Peyer's patch (tissue), 4 donors: ENCODE data around the gene KIF6. TPM values are rescaled to one million over a fixed set of nuclear protein-coding genes. Genes with fewer than 3 reads are reported as not detected.

Experiments used
- DNase-seq, 3 donors: peaks; one replicate each; pipeline ENCODE4 v3.0.0-alpha.2; 2017 to 2019
- H3K27ac ChIP-seq, 4 donors: fragments of 200-600 bp; sonication (generic); one replicate each; pipeline ENCODE4 v1.5.1; 2016 to 2019
- H3K27me3 ChIP-seq, 2 donors: fragments of 200-600 bp; sonication (generic); one replicate each; pipeline ENCODE4 v1.5.1; 2019
- H3K36me3 ChIP-seq, 3 donors: fragments of 200-600 bp; sonication (generic); one replicate each; pipeline ENCODE4 v1.5.1; 2016 to 2019
- H3K4me1 ChIP-seq, 4 donors: fragments of 200-600 bp; sonication (generic); one replicate each; pipeline ENCODE4 v1.5.1; 2016 to 2019
- H3K4me3 ChIP-seq, 4 donors: fragments of 200-600 bp; sonication (generic); 1 replicate in 3 of 4; 2 replicates in 1 of 4; pipeline ENCODE4 v1.5.1; 2016 to 2019; ENCODE audit warnings: mild to moderate bottlenecking in 1 of 4
- H3K9me3 ChIP-seq, 4 donors: fragments of 200-600 bp; sonication (generic); one replicate each; pipeline ENCODE4 v1.5.1; 2016 to 2019; ENCODE audit warnings: mild to moderate bottlenecking in 1 of 4
- POLR2A ChIP-seq, 2 donors: fragments of 450-650 bp; IDR thresholded peaks; one replicate each; pipeline ENCODE4 v1.5.1; 2017; ENCODE audit warnings: antibody characterized with exemption in 2 of 2, mild to moderate bottlenecking in 2 of 2, moderate library complexity in 2 of 2
- total RNA-seq, 4 donors: library from RNA; depleted of rRNA; stranded (reverse); fragments of >200 nt; gene quantifications; one replicate each; pipeline ENCODE4 v1.1.0, GENCODE V29; 2016
- TF ChIP-seq, protein P1 (sequence below), 6 experiments: fragments of 450-650 bp in 4 of 6; fragments of 200-600 bp in 2 of 6; sonication (generic) in 1 of 6; IDR thresholded peaks; one replicate each; pipeline ENCODE4 v1.5.1; 2017 to 2019; ENCODE audit warnings: antibody characterized with exemption in 6 of 6, mild to moderate bottlenecking in 3 of 6, moderate library complexity in 1 of 6

Gene KIF6
- total RNA-seq, 4 donors from 2014 or later: 0.83 TPM; not detected in 3

DNA sequence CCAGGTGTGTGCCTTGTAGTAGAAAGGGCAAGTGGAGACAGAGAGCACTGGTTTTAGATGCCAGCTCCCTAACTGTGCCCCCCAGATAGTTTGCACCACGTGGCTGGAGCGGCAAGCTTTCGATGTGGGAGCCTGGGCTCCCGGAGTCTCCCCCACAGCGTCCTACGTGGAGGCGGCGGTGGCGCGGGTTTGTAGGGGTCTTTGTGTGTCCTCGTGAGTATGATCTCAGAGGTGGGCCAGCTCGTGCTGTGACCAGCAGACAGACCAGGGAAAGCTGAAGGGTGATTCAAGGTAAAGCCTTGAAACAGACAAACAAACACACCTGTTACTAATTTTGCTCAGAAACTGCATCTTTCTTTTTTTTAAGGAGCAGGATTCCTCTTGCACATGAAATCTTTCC, 397.1 kb downstream of the KIF6 start:
- Histone ChIP-seq H3K4me1 (no peaks in the 10 kb centered on the region), H3K9me3 (no peaks in the 10 kb centered on the region), H3K27me3 (no peaks in the 10 kb centered on the region), H3K27ac (no peak overlapping the region), H3K36me3 (no peaks in the 10 kb centered on the region), H3K4me3 (no peak overlapping the region)
- no peak for DNase-seq
- TF ChIP-seq, protein P1, sequence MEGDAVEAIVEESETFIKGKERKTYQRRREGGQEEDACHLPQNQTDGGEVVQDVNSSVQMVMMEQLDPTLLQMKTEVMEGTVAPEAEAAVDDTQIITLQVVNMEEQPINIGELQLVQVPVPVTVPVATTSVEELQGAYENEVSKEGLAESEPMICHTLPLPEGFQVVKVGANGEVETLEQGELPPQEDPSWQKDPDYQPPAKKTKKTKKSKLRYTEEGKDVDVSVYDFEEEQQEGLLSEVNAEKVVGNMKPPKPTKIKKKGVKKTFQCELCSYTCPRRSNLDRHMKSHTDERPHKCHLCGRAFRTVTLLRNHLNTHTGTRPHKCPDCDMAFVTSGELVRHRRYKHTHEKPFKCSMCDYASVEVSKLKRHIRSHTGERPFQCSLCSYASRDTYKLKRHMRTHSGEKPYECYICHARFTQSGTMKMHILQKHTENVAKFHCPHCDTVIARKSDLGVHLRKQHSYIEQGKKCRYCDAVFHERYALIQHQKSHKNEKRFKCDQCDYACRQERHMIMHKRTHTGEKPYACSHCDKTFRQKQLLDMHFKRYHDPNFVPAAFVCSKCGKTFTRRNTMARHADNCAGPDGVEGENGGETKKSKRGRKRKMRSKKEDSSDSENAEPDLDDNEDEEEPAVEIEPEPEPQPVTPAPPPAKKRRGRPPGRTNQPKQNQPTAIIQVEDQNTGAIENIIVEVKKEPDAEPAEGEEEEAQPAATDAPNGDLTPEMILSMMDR (IDR thresholded peaks at IDR 0.05): no peak
- TF ChIP-seq POLR2A (IDR thresholded peaks at IDR 0.05): no peak

- H3K27ac ChIP-seq: no peak overlapping the region
- H3K4me1 ChIP-seq: no peaks in the 10 kb centered on the region
- H3K27me3 ChIP-seq: no peaks in the 10 kb centered on the region
- H3K36me3 ChIP-seq: no peaks in the 10 kb centered on the region
- no peak for DNase-seq
- H3K4me3 ChIP-seq: no peak overlapping the region
- no peaks in the 10 kb centered on the region for H3K9me3 ChIP-seq
- TF ChIP-seq POLR2A (IDR thresholded peaks at IDR 0.05): no peak
- TF ChIP-seq, protein P1 (IDR thresholded peaks at IDR 0.05): no peak
Measured at GRCh38 chr6:39327507-39327906, 397.7 kb downstream of the KIF6 start.

- no peak within 1 kb of the TSS for H3K27ac ChIP-seq
- no peaks in the 10 kb centered on the region for H3K27me3 ChIP-seq
- H3K4me1 ChIP-seq: no peaks in the 10 kb centered on the region
- H3K36me3 ChIP-seq: no peaks in the 10 kb centered on the region
- H3K9me3 ChIP-seq: no peaks in the 10 kb centered on the region
- TF ChIP-seq, protein P1 (IDR thresholded peaks at IDR 0.05): no peak
- TF ChIP-seq POLR2A (IDR thresholded peaks at IDR 0.05): no peak
- no peak within 1 kb of the TSS for H3K4me3 ChIP-seq
- DNase-seq: no peak
Measured at GRCh38 chr6:39322306-39322850, 402.8 kb downstream of the KIF6 start, which contains the start of gene KCNK16. TSS of gene KCNK16 (minus strand) at chr6:39322702. CDS start at chr6:39322540, 162 bp downstream.

DNA sequence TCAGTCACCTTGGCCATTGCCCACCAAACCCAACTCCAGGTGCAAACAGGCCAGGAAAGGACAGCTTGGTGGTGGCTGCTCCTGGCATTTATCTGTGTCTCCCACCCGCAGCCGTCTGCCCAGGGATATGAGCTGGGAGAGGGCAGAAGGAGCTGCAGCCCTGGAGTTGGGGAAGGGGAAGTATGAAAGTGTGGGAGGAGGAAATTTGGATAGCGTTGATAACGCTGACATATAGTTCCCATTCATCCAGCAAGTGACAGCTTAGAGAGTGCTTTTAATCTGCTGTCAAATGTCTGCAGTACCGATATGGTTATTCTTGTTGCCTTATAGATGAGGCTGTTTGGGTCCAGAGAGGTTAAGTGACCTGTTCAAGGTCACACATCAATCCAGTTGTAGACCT, 403.4 kb downstream of the KIF6 start:
- Histone ChIP-seq H3K36me3 (no peaks in the 10 kb centered on the region), H3K9me3 (no peaks in the 10 kb centered on the region), H3K4me3 (no peak overlapping the region), H3K27me3 (no peaks in the 10 kb centered on the region), H3K27ac (no peak overlapping the region), H3K4me1 (no peaks in the 10 kb centered on the region)
- no peak for TF ChIP-seq POLR2A (IDR thresholded peaks at IDR 0.05)
- TF ChIP-seq, protein P1 (IDR thresholded peaks at IDR 0.05): no peak
- no peak for DNase-seq

- TF ChIP-seq POLR2A (IDR thresholded peaks at IDR 0.05): no peak
- TF ChIP-seq, protein P1 (IDR thresholded peaks at IDR 0.05): no peak
- no peaks in the 10 kb centered on the region for H3K9me3 ChIP-seq
- no peaks in the 10 kb centered on the region for H3K4me1 ChIP-seq
- H3K36me3 ChIP-seq: no peaks in the 10 kb centered on the region
- no peak for DNase-seq
- no peak overlapping the region for H3K4me3 ChIP-seq
- no peak overlapping the region for H3K27ac ChIP-seq
- no peaks in the 10 kb centered on the region for H3K27me3 ChIP-seq
Measured at GRCh38 chr6:39320363-39320984, 404.7 kb downstream of the KIF6 start.
